Loucy (cell line): Measurements from ENCODE around the gene EEF1AKMT2.

ENCODE experiments used
- CTCF ChIP-seq: fragments of 200-600 bp; sonication (generic); conservative IDR thresholded peaks from 2 replicates; pipeline ENCODE4 v1.5.1; 2014; ENCODE audit warnings: mild to moderate bottlenecking, antibody characterized with exemption, low read length
- EZH2phosphoT487 ChIP-seq: fragments of 200-600 bp; IDR thresholded peaks from 2 replicates; pipeline ENCODE4 v1.6.1; 2018; ENCODE audit warnings: antibody characterized with exemption, mild to moderate bottlenecking, moderate library complexity, borderline replicate concordance

GRCh38 chr10:124837687-124838086, 46.0 kb upstream of the EEF1AKMT2 start:
- no peak for TF ChIP-seq CTCF
- TF ChIP-seq EZH2phosphoT487, result no peak
